Prostate gland (tissue), 2 donors: ENCODE results near the gene BMPER. TPM values are rescaled to one million over a fixed set of nuclear protein-coding genes. Genes with fewer than 3 reads are reported as not detected.

Experiments used
- DNase-seq: peaks from one replicate; pipeline ENCODE4 v3.0.0-alpha.2; 2019; ENCODE audit warnings: low spot score
- H3K27ac ChIP-seq, 2 donors: fragments of 200-600 bp; sonication (generic); 2 replicates each; pipeline ENCODE4 v1.5.1; 2017 to 2019
- H3K27me3 ChIP-seq: fragments of 200-600 bp; sonication (generic); replicated peaks from 2 replicates; pipeline ENCODE4 v1.5.1; 2019; ENCODE audit not compliant: insufficient read depth
- H3K36me3 ChIP-seq, 2 donors: fragments of 200-600 bp; sonication (generic); 1 replicate in 1 of 2; 2 replicates in 1 of 2; pipeline versions ENCODE4 v1.5.1 to v1.8.1; 2017 to 2019
- H3K4me1 ChIP-seq: fragments of 200-600 bp; sonication (generic); replicated peaks from 2 replicates; pipeline ENCODE4 v1.5.1; 2019
- H3K4me3 ChIP-seq, 2 donors: fragments of 200-600 bp; sonication (generic); 2 replicates each; pipeline ENCODE4 v1.5.1; 2017 to 2019
- H3K9me3 ChIP-seq: fragments of 200-600 bp; sonication (generic); 2 replicates; pipeline ENCODE4 v1.5.1; 2017
- POLR2A ChIP-seq: fragments of 450-650 bp; IDR thresholded peaks from one replicate; pipeline ENCODE4 v1.6.1; 2016; ENCODE audit warnings: antibody characterized with exemption, mild to moderate bottlenecking
- POLR2AphosphoS5 ChIP-seq: sonication (generic); formaldehyde crosslinking; IDR thresholded peaks from one replicate; pipeline ENCODE4 v1.6.1; 2017; ENCODE audit warnings: antibody characterized with exemption
- WGBS: methylation state at CpG from one replicate; pipeline ENCODE4 v1.1.5; 2018; 5-methylcytosine and 5-hydroxymethylcytosine counted together
- intact Hi-C: fragments of 100-400 bp; cut with DNase I; formaldehyde crosslinking; loops from one replicate; pipeline ENCODE4 v1.14.2; 2022
- total RNA-seq, 2 donors: library from RNA; depleted of rRNA; stranded (reverse); fragments of >200 nt; gene quantifications; one replicate each; pipeline ENCODE4 v1.1.0, GENCODE V29; 2016
- TF ChIP-seq, protein P1 (sequence below), 4 experiments: fragments of 200-600 bp in 2 of 4; fragments of 450-650 bp in 2 of 4; sonication (generic) in 2 of 4; IDR thresholded peaks; 1 replicate in 3 of 4; 2 replicates in 1 of 4; pipeline ENCODE4 v1.5.1; 2016 to 2019; ENCODE audit warnings: antibody characterized with exemption in 4 of 4, mild to moderate bottlenecking in 2 of 4, moderate library complexity in 2 of 4

BMPER gene
- total RNA-seq, 2 donors from 2014 or later: 4.5 to 8.4 TPM

DNA sequence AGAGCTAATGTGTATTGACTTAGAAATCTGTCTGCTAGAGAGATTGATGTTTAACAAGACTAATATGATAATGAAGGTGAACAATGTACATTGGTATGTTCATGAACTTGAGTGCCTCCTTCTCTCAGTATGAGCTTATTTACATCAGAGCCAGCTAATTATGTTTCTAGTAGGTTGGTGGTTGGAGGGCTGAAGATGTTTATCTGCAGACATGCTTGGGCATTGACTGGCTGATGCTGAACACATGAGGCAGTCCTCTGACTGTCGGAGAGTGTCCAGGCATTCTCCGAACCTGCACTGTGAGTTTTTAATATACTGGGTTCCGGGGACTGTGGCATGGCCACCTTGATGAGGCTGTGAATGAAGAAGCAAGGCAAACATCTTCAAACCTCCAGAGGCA lies 47.5 kb downstream of the BMPER start:
- intact Hi-C loops: no loop called here
- 82% methylated on average over 3 of the region's 3 CpGs for WGBS

DNA sequence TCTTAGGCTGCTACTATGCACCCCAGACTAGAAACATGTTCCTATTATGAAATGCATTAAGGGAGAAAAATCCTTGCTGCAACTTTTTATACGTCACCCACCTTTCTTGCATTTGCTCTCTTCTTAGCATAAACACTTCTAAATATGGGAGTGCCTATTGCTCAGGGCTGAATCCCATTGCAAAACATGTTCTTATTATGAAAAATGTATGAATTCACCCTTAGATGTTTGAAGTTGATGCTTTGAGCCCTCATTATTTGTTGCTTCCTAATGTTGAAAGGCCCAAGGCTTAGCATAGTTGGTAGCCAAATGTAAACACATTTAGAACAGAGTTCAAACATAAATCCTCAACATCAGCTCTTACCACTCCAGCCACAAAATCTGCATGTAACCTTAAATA lies 52.8 kb downstream of the BMPER start:
- no peak for TF ChIP-seq POLR2A
- no peak for TF ChIP-seq POLR2AphosphoS5
- TF ChIP-seq, protein P1, sequence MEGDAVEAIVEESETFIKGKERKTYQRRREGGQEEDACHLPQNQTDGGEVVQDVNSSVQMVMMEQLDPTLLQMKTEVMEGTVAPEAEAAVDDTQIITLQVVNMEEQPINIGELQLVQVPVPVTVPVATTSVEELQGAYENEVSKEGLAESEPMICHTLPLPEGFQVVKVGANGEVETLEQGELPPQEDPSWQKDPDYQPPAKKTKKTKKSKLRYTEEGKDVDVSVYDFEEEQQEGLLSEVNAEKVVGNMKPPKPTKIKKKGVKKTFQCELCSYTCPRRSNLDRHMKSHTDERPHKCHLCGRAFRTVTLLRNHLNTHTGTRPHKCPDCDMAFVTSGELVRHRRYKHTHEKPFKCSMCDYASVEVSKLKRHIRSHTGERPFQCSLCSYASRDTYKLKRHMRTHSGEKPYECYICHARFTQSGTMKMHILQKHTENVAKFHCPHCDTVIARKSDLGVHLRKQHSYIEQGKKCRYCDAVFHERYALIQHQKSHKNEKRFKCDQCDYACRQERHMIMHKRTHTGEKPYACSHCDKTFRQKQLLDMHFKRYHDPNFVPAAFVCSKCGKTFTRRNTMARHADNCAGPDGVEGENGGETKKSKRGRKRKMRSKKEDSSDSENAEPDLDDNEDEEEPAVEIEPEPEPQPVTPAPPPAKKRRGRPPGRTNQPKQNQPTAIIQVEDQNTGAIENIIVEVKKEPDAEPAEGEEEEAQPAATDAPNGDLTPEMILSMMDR (IDR thresholded peaks at IDR 0.05): no peak
- H3K4me3 ChIP-seq: no peak overlapping the region
- H3K9me3 ChIP-seq: no peaks in the 10 kb centered on the region
- WGBS: 91% methylated on average over 1 of the region's 1 CpG
- no peaks in the 10 kb centered on the region for H3K36me3 ChIP-seq
- no peaks in the 10 kb centered on the region for H3K4me1 ChIP-seq
- H3K27me3 ChIP-seq: no peaks in the 10 kb centered on the region
- no peak for DNase-seq
- intact Hi-C loops: no loop called here
- H3K27ac ChIP-seq: no peak overlapping the region

More for the DNA sequence above, 47.5 kb downstream of the BMPER start:
- TF ChIP-seq POLR2A (no peak), POLR2AphosphoS5 (no peak)
- TF ChIP-seq, protein P1 (IDR thresholded peaks at IDR 0.05): no peak
- H3K9me3 ChIP-seq: no peaks in the 10 kb centered on the region
- no peak overlapping the region for H3K4me3 ChIP-seq
- no peaks in the 10 kb centered on the region for H3K27me3 ChIP-seq
- no peaks in the 10 kb centered on the region for H3K36me3 ChIP-seq
- no peak for DNase-seq
- no peaks in the 10 kb centered on the region for H3K4me1 ChIP-seq
- H3K27ac ChIP-seq: no peak overlapping the region

DNA sequence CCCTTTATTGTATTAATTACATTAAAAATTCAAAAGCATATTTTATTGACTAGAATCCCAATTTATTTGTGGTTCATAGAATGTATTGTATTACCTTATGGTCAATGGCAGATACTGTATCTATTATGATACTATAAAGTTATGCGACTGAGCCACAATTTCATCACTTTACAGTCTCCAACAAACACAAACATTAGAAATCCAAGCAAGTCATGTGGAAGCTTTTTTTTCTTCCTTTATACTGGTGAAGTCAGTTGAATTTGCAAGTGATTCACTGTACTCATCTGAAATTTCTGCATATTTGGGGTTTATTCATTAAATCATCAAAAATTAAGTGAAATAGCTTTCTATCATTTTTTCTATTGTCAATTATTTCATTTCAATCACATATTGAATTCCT lies 54.3 kb downstream of the BMPER start:
- no peaks in the 10 kb centered on the region for H3K4me1 ChIP-seq
- TF ChIP-seq, protein P1 (IDR thresholded peaks at IDR 0.05): no peak
- TF ChIP-seq POLR2AphosphoS5 (no peak), POLR2A (no peak)
- 92% methylated on average over 1 of the region's 1 CpG for WGBS

DNA sequence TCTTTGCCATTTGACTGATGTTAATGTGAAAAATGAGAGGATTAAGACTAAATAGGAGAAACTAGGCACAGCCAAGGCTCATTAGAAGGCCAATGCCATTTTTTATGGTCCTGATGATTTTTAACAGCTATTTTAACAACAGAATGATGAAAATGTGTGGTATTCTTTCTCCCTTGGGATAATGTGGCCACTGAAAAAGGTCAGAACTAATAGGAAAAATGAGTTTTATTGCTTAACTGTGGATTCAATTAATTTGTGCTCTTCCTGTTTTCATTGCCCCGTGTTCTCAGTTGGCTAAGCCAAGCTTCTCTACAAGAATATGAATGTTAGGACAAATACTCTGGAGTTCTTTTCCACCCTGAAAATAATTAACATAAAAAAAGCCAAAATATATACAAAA lies 56.6 kb downstream of the BMPER start:
- TF ChIP-seq POLR2A (no peak), POLR2AphosphoS5 (no peak)
- TF ChIP-seq, protein P1 (IDR thresholded peaks at IDR 0.05): no peak
- intact Hi-C loops: no loop called here
- no peaks in the 10 kb centered on the region for H3K36me3 ChIP-seq

More for the DNA sequence above, 54.3 kb downstream of the BMPER start:
- H3K27ac ChIP-seq: no peak overlapping the region
- H3K27me3 ChIP-seq: no peaks in the 10 kb centered on the region
- H3K36me3 ChIP-seq: no peaks in the 10 kb centered on the region
- no peak overlapping the region for H3K4me3 ChIP-seq
- no peak for DNase-seq
- H3K9me3 ChIP-seq: no peaks in the 10 kb centered on the region
- intact Hi-C loops: no loop called here

DNA sequence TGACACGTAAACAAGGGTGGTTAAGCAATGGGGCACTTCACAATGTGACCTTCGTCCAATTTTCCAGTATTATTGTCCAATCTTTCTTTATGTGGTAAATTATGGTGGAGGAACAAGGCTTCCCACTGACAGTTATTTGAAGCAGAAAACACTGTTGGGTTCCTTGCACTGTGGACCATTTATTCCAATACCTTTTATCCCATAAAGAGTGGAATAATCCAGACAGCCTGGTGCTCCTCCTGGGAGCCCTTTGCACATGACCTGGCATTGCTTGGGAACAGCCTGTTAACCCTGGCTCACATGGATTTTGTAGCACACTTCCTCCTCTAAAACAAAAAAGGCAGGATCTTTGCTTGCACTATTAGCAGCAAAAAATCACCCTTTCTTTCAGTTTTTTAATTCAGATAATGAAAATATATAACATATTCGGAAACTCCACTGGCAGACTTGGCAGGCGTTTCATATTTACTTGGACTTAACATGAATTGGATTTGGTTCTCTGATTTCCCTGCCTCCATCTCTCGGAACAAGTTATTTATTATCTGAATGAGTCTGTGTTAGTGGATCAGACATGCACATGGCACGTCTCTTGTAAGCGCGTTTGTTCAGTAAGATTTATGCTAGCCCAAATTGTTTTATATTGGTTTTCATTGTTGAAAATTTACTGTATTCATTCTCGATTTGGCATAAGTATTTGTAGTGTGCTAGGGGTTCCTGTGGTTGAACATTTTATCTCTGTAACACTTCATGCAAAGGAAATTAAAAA lies 59.3 kb downstream of the BMPER start:
- Histone ChIP-seq H3K36me3 (no peaks in the 10 kb centered on the region), H3K9me3 (no peaks in the 10 kb centered on the region), H3K27ac (no peak overlapping the region), H3K27me3 (no peaks in the 10 kb centered on the region), H3K4me1 (no peaks in the 10 kb centered on the region), H3K4me3 (no peak overlapping the region)
- DNase-seq: no peak
- TF ChIP-seq POLR2A (no peak), POLR2AphosphoS5 (no peak)
- TF ChIP-seq, protein P1 (IDR thresholded peaks at IDR 0.05): no peak
- intact Hi-C loops: no loop called here
- WGBS: 31% methylated on average over 9 of the region's 9 CpGs

More for the DNA sequence above, 56.6 kb downstream of the BMPER start:
- Histone ChIP-seq H3K9me3 (no peaks in the 10 kb centered on the region), H3K4me3 (no peak overlapping the region), H3K4me1 (no peaks in the 10 kb centered on the region), H3K27me3 (no peaks in the 10 kb centered on the region), H3K27ac (no peak overlapping the region)
- no peak for DNase-seq
- WGBS: 42% methylated on average over 1 of the region's 1 CpG
